Transverse colon (tissue), 4 donors: ENCODE results near the gene ROR1. TPM values are rescaled to one million over a fixed set of nuclear protein-coding genes. Genes with fewer than 3 reads are reported as not detected.

ENCODE experiments used
- DNase-seq: peaks from one replicate; pipeline ENCODE4 v3.0.0-alpha.2; 2019
- H3K27ac ChIP-seq, 4 donors: fragments of 200-600 bp; sonication (generic); 2 replicates each; pipeline ENCODE4 v1.5.1; 2016 to 2018; ENCODE audit warnings: inconsistent platforms in 4 of 4
- H3K27me3 ChIP-seq: fragments of 200-600 bp; sonication (generic); 2 replicates; pipeline ENCODE4 v1.5.1; 2017; ENCODE audit warnings: inconsistent platforms
- H3K36me3 ChIP-seq, 4 donors: fragments of 200-600 bp; sonication (generic); 2 replicates each; pipeline ENCODE4 v1.5.1; 2017 to 2019; ENCODE audit warnings: inconsistent platforms in 4 of 4
- H3K4me1 ChIP-seq, 4 donors: fragments of 200-600 bp; sonication (generic); 2 replicates each; pipeline ENCODE4 v1.5.1; 2017 to 2020; ENCODE audit warnings: inconsistent platforms in 4 of 4
- H3K4me3 ChIP-seq, 4 donors: fragments of 200-600 bp; sonication (generic); 1 replicate in 1 of 4; 2 replicates in 3 of 4; pipeline versions ENCODE4 v1.5.1 to v1.6.1; 2017 to 2019; ENCODE audit warnings: inconsistent platforms in 4 of 4
- H3K9me3 ChIP-seq, 2 donors: fragments of 200-600 bp; sonication (generic); 2 replicates each; pipeline ENCODE4 v1.5.1; 2017 to 2019; ENCODE audit warnings: inconsistent platforms in 2 of 2
- EP300 ChIP-seq: sonication (generic); formaldehyde crosslinking; IDR thresholded peaks from one replicate; pipeline ENCODE4 v1.6.1; 2017; ENCODE audit warnings: antibody characterized with exemption, low read depth
- POLR2A ChIP-seq: fragments of 450-650 bp; IDR thresholded peaks from one replicate; pipeline ENCODE4 v1.6.1; 2016; ENCODE audit warnings: antibody characterized with exemption, mild to moderate bottlenecking, moderate library complexity
- POLR2AphosphoS5 ChIP-seq, 3 donors: sonication (generic); formaldehyde crosslinking; IDR thresholded peaks; one replicate each; pipeline ENCODE4 v1.6.1; 2016; ENCODE audit warnings: antibody characterized with exemption in 3 of 3
- WGBS, 2 donors: methylation state at CpG; one replicate each; pipeline ENCODE4 v1.1.5; 2018; ENCODE audit warnings: low coverage in 1 of 2; 5-methylcytosine and 5-hydroxymethylcytosine counted together
- in situ Hi-C, 4 donors: fragments of 200-750 bp; cut with MboI; loops; one replicate each; pipeline versions ENCODE4 v1.15.0 to v1.15.1; 2017; ENCODE audit warnings: low sequenced_read_pairs in 3 of 4, low pct_ligation_motif_present in 1 of 4, low pct_unique_long_range_greater_than_20kb in 1 of 4
- intact Hi-C: fragments of 100-400 bp; cut with DNase I; formaldehyde crosslinking; loops from one replicate; pipeline ENCODE4 v1.15.1; 2023; ENCODE audit warnings: low total_unique reads
- total RNA-seq, 4 donors: library from RNA; depleted of rRNA; stranded (reverse); fragments of >200 nt; gene quantifications; one replicate each; pipeline ENCODE4 v1.1.0, GENCODE V29; 2016
- TF ChIP-seq, protein P1 (sequence below), 5 experiments: fragments of 200-600 bp in 3 of 5; fragments of 450-650 bp in 2 of 5; sonication (generic) in 3 of 5; IDR thresholded peaks; 1 replicate in 2 of 5; 2 replicates in 3 of 5; pipeline ENCODE4 v1.5.1; 2016 to 2017; ENCODE audit warnings: antibody characterized with exemption in 5 of 5, inconsistent platforms in 3 of 5, mild to moderate bottlenecking in 2 of 5, moderate library complexity in 1 of 5

ROR1 gene
- total RNA-seq, 4 donors from 2014 or later, result 3.0 to 6.7 (median 4.6) TPM

DNA sequence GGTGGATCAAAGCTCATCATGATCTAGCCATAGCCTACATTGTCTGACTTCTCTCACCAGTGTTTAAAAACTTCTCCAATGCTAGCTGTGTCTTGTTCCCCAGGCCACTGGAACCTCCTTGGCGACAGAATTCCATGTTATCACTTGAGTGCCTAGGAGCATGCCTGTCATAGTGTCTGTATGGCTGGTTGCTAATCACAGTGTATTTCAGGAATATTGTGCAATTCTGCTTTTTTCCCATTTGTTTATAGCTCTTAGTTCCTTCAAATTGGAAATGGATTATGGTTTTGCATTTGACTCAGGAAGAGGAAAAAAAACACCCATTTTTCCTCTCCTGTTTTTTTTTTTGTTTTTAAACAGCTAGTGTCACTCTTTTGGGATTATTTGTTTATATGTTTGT, 25.5 kb downstream of the ROR1 start:
- no peak for DNase-seq
- H3K9me3 ChIP-seq, result no peaks in the 10 kb centered on the region
- no peaks in the 10 kb centered on the region for H3K27me3 ChIP-seq
- in situ Hi-C loops (no loop called here), intact Hi-C loops (no loop called here)
- H3K36me3 ChIP-seq, result no peaks in the 10 kb centered on the region
- peaks cover 0 to 11% (median 3%) of the 10 kb centered on the region in 4 donors for H3K4me1 ChIP-seq
- H3K4me3 ChIP-seq, result no peak overlapping the region
- H3K27ac ChIP-seq, result no peak overlapping the region
- no peak for TF ChIP-seq EP300
- TF ChIP-seq POLR2A, result no peak
- TF ChIP-seq POLR2AphosphoS5 (IDR thresholded peaks at IDR 0.05), result peak in 1 of 3 donors; percentile 11
- TF ChIP-seq, protein P1, sequence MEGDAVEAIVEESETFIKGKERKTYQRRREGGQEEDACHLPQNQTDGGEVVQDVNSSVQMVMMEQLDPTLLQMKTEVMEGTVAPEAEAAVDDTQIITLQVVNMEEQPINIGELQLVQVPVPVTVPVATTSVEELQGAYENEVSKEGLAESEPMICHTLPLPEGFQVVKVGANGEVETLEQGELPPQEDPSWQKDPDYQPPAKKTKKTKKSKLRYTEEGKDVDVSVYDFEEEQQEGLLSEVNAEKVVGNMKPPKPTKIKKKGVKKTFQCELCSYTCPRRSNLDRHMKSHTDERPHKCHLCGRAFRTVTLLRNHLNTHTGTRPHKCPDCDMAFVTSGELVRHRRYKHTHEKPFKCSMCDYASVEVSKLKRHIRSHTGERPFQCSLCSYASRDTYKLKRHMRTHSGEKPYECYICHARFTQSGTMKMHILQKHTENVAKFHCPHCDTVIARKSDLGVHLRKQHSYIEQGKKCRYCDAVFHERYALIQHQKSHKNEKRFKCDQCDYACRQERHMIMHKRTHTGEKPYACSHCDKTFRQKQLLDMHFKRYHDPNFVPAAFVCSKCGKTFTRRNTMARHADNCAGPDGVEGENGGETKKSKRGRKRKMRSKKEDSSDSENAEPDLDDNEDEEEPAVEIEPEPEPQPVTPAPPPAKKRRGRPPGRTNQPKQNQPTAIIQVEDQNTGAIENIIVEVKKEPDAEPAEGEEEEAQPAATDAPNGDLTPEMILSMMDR (IDR thresholded peaks at IDR 0.05), result no peak
- WGBS, 2 donors, result 83 to 100% methylated on average over 1 of the region's 1 CpG

DNA sequence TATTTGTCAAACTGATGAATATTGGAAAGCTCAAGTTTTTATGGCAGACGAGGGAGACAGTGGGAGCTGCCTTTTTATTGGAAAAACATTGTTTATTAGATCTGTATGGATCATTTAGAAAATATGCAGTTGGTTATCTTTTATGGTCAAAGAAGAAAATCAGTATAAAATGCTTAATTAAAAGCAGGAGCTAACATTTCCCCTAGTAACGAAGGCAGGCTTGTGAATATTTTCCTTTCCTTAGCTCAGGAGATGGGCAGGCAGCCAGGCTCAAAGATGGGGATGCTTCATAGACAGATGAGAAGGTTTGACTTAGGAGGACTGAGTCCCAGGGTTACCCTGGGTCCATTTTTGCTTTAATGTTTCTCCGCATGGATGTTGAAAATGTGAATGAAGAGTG, 26.0 kb downstream of the ROR1 start:
- Histone ChIP-seq H3K36me3 (no peaks in the 10 kb centered on the region), H3K27me3 (no peaks in the 10 kb centered on the region), H3K9me3 (no peaks in the 10 kb centered on the region), H3K4me1 (peaks cover 0 to 11% (median 6%) of the 10 kb centered on the region in 4 donors), H3K27ac (no peak overlapping the region), H3K4me3 (no peak overlapping the region)
- intact Hi-C loops, result no loop called here
- in situ Hi-C loops, result no loop called here
- DNase-seq, result no peak
- TF ChIP-seq EP300, result no peak
- TF ChIP-seq, protein P1 (IDR thresholded peaks at IDR 0.05), result no peak
- TF ChIP-seq POLR2AphosphoS5 (IDR thresholded peaks at IDR 0.05), result no peak
- no peak for TF ChIP-seq POLR2A
- 50 to 54% methylated on average over 3 of the region's 3 CpGs for WGBS, 2 donors

DNA sequence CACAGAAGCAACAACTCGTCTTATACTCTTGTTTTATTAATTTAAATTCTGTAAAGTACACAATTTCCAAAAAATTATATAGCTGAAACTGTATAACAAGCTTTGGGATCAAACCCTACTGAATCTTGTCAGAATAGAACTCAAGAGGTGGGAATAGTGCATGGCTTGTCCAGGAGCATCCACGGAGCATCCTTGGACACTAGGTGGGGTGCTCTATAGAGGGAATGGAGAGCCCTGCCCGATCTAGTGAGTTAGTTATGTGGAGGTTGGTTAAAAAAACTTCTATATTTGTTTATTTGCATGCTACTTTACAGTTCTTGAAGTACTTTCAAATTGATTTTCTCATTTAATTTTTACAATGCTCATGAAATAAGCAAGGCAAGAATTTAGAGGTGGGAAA, 28.3 kb downstream of the ROR1 start:
- WGBS, 2 donors, result 77 to 93% methylated on average over 3 of the region's 3 CpGs
- H3K27me3 ChIP-seq, result no peaks in the 10 kb centered on the region
- H3K4me1 ChIP-seq, result peaks cover 0 to 13% (median 11%) of the 10 kb centered on the region in 4 donors
- TF ChIP-seq EP300, result no peak
- TF ChIP-seq POLR2AphosphoS5 (IDR thresholded peaks at IDR 0.05), result no peak
- TF ChIP-seq, protein P1 (IDR thresholded peaks at IDR 0.05), result no peak
- TF ChIP-seq POLR2A, result no peak
- H3K4me3 ChIP-seq, result no peak overlapping the region
- in situ Hi-C loops (no loop called here), intact Hi-C loops (no loop called here)
- DNase-seq, result no peak
- H3K36me3 ChIP-seq, result no peaks in the 10 kb centered on the region
- H3K27ac ChIP-seq, result no peak overlapping the region
- H3K9me3 ChIP-seq, result no peaks in the 10 kb centered on the region

DNA sequence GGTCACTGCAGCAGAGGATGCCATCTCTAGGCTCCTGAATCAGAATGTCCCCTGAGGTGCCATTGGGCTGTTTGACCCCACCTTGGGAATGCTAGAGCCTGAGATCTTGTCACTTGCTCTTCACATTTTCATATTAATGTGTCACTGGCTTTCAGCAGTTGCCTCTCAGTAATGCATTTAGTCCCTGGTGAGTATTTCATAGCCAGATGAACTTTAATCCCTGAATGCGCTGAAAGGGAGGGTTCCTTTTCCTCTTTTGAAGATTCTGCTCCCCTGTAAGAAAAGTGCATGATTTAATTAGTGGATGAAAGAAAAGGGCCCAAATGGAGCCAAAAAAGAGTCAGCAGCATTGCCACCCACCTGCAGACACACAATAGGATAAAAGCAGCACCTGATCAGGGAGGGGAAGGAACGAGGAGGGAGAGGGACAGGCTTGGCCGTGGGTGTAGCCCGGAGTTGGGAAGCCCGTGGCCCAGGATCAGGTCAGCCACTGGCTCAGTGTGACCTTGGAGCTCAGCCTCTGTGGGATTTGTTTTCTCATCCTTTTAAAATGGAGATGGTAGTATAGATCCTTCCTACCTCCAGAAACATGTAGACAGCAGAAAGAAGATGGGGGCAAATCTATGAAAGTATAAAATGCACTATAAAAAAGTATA, 31.1 kb downstream of the ROR1 start:
- H3K4me1 ChIP-seq, result peaks cover 0 to 12% (median 4%) of the 10 kb centered on the region in 4 donors
- no peak for DNase-seq
- no peaks in the 10 kb centered on the region for H3K9me3 ChIP-seq
- in situ Hi-C loops (no loop called here), intact Hi-C loops (no loop called here)
- TF ChIP-seq POLR2AphosphoS5 (IDR thresholded peaks at IDR 0.05), result no peak
- TF ChIP-seq, protein P1 (IDR thresholded peaks at IDR 0.05), result no peak
- no peak for TF ChIP-seq EP300
- TF ChIP-seq POLR2A, result no peak
- WGBS, 2 donors, result 52% methylated on average over 5 of the region's 5 CpGs; no CpG with 5 or more reads in 1 of the 2 donors
- H3K27me3 ChIP-seq, result no peaks in the 10 kb centered on the region
- H3K4me3 ChIP-seq, result no peak overlapping the region
- no peak overlapping the region for H3K27ac ChIP-seq
- no peaks in the 10 kb centered on the region for H3K36me3 ChIP-seq
